Esophagus squamous epithelium (tissue), 4 donors: ENCODE results near the gene SUPT4H1.

Experiments used
- CTCF ChIP-seq, 6 experiments: fragments of 450-650 bp in 4 of 6; fragments of 200-600 bp in 2 of 6; sonication (generic) in 2 of 6; IDR thresholded peaks; one replicate each; pipeline ENCODE4 v1.5.1; 2016 to 2019; ENCODE audit warnings: antibody characterized with exemption in 6 of 6, mild to moderate bottlenecking in 4 of 6, moderate library complexity in 4 of 6
- POLR2A ChIP-seq, 4 donors: fragments of 450-650 bp; IDR thresholded peaks; one replicate each; pipeline ENCODE4 v1.6.1; 2017; ENCODE audit warnings: antibody characterized with exemption in 4 of 4, mild to moderate bottlenecking in 4 of 4, moderate library complexity in 3 of 4

- TF ChIP-seq POLR2A (IDR thresholded peaks at IDR 0.05), result no peak
- TF ChIP-seq CTCF (IDR thresholded peaks at IDR 0.05), result no peak
These were observed 44.4 kb downstream of the SUPT4H1 start for GRCh38 chr17:58307468-58308172.
